HG02588 (cell line): ENCODE data around the gene FAAH.

Experiments used
- ATAC-seq: cut with Tn5 transposase; IDR thresholded peaks from one replicate; pipeline ENCODE4 v1.9.1; 2021; ENCODE audit warnings: mild to moderate bottlenecking, moderate library complexity; ENCODE audit not compliant: unreplicated experiment

FAAH gene

DNA sequence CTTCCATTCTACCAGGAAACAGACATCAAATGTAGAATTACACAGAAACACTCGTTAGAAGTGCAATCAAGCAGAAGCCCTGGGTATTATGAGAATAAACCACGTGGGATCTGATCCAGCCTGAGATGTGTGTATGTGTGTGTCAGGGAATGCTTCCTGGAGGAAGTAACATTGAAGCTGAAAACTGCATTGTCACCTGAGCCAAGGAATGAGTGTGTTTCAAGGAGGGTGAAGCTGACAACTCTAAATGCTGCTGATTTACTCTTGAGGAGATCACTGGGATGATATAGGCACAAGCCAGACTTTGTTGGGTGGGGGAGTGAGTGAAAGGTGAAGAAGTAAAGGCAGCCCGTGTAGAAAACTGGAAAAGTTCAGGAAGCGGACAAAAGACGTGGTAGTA is 27.6 kb downstream of the FAAH start:
- no peak for ATAC-seq

DNA sequence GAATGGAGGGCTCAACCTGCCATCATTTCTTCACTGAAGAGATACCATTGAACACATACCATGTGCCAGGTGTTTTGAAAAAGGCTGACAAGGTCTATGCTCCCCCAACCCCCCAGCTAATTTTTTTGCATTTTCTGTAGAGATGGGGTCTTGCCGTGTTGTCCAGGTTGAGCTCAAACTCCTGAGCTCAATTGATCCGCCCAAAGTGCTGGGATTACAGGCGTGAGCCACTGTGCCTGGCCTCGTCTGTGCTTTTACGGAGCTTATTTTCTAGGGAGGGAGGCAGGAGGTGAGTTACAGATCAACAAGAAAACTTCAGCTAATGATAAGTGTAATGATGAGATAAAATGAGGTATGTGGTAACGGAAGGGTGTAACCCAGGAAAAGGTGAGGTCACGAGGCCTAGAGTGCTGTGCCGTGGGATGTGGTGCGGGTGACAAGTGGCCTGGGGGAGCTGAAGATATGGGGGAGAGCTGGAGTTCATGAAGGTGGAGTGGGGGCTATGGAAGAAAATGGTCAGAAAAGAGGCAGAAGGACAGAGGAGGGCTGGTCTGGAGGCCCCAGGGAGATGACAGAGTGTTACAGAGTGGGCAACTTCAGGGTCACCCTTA is 28.2 kb downstream of the FAAH start:
- ATAC-seq: no peak

DNA sequence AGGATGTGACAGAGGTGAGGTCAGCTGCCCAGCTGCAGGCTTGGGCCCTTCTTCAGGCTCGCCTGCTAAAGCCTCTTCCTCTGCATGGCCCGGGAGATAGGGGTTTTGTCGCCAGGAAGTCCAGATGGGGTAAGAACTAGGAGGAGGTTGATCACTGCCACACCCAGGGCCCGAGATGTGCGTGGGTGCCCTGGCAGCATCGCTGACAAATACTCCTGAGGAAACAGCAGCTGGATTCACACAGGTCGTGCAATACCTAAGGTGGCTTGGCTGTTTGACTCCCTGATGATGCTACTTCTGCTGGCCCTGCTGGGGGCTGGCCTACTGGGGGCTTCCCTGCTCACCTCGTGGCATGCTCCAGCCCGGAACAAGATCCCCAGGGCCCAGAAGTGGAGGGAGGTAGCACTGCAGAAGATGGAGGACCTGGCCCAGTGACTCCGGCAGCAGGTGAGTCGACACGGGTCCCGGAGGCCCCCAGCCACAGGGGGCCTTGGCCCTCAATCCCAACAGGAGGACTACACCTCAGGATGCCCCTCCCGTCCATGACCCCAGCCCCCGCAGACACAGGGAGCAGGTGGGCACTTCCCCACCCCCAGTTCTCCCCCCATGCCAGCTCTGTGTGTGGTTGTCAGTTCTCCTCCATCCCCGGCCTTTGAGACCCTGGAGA is 29.6 kb downstream of the FAAH start:
- ATAC-seq: no peak

DNA sequence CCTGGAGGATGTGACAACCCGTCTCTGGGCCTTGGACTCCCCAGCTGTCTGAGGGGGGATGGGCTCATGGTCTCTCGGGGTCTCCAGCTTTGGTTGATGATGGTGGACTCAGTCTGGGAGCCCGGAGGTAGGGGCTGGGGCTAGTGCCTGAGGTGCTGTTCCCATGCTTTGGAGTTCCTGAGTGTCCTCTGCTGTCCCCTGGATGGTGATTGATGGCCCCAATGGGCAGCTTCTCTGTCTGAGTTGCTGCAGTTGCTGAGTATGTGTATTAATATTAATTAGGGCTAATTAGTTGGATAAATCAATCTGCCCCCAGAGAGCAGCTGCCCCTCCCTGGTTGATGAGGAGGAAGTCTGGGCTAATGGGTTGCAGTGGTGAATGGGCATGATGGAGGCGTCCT is 30.6 kb downstream of the FAAH start:
- no peak for ATAC-seq

DNA sequence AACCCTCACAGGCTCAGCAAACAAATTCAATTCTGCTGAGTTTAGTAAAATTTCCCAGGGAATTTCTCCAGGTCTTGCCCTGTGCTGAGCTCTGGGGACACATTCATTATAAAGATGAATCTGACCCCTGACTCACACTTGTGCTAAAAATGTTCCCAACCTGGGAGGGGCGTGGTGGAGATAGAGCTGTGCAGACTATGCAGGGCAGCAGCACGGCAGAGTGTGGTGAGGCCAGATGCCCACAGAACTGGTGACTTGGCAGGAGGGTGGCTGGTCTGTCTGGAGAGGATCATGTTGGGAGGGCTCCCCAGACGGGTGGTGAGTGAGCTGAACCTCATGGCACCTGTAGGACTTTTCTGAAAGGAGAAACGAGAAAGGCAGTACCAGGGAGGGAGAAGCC is 31.6 kb downstream of the FAAH start:
- no peak for ATAC-seq

DNA sequence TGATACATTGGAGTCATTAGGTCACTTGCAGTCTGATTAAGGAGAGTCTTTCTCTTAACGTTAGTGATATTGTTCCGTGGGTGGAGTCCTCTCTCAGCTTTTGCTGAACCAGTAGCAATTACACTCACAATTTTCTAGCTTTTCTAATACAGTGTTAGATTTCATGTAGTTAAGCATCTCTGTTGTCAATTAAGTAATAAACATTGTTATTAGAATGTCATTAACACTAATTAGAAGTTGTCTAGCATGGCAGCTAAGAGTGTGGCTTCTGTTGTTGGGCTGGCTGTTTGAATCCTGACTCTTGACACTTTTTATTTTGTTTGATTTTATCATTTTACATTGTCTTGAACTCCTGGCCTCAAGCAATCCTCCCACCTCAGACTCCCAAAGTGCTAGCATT is 33.4 kb downstream of the FAAH start:
- ATAC-seq: no peak

DNA sequence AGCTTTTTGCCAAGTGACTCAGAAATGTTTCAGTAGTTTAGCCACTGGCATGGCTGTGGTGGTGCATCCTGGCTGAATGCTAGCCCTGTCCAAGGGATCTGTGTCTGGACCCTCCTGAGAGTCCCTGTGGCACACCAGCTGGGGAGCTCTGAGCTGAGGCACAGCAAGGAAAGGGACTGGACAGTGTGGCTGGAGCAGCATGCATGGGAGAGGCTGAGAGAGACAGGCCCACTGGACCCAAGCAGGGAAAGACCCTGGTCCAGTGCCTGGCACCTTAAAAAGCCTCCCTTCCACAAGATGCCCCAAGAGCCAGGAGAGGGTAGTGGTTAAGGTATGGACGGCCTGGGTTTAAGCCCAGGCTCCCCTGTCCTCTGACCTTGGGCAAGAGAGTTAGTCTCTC is 35.3 kb downstream of the FAAH start:
- ATAC-seq: no peak

DNA sequence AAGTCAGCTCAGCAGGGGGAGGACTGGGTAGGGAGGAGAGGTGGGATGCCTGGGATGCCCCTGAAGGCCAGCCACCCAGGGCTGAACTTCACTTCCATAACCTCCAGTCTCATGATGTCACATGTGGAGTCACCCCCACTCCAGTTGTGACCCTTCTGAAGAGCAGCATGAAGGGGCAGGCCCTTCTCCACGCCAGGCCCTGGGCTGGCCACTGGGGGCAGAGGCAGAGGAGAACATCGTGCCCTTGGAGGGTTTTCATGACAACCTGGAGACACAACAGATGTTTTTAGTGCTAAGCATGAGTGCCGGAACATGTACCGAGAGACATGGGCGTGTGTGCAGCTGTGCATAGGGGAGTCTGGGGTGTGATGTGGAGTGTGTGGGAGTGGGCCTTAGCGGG is 37.6 kb downstream of the FAAH start:
- ATAC-seq: no peak

DNA sequence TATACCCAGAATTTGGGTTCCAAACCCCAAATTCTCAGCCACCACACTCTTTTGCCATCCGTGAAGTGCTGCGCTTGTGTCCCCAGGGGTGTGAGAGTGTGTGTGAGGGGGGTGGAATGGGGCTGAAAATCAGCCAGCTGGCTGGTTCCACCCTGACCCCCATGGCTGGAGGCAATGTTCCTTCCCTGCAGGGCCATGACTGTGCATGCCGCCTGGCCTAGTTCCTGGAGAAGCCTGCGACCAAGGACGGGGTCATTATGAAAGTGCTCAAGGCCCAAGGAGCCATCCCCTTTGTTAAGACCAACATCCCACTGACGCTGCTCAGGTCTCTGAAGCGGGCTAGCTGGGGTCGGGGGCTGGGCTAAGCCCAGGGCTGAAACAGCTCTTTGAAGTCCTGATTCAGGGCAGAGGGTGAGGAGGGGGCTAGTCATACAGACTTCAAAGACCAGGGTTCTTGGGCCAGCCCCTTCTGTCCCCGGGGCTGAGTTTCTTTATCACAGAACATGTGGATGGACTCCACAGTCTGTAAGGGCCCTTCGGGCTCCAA is 38.7 kb downstream of the FAAH start:
- no peak for ATAC-seq

DNA sequence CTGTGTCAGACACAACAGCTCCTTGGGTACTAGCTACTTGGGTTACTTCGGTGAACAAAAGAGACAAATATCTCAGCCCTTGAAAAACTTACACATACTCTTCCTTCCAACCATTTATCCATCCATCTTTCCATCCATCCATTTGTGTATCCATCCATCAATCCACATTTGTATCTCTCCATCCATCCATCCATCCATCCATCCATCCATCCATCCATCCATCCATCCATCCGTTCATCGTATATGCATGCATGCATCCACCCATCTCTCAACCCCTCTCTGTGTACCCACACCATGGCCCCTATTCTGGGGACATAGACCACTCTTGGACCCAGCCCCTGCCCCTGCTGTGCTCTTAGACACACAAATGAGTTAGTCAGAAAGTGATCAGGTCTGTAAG is 40.2 kb downstream of the FAAH start:
- ATAC-seq: no peak

DNA sequence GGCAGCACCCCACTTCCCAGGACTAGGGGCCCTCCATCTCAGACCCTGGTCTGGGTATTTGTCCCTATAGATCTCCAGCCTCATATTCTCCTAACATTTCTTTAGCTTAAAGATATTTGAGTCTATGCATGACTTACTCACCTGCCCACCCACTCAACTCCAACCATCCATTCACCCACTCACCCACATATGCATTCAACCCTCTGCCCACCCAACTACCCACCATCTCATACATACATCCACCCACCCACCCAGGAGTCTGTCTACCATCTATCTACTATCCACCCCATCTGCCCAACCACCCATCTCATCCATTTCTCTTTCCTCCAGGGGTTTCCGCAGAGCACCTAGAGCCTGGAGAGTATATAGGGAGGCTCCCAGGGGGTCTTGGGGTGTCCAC is 42.7 kb downstream of the FAAH start:
- no peak for ATAC-seq

DNA sequence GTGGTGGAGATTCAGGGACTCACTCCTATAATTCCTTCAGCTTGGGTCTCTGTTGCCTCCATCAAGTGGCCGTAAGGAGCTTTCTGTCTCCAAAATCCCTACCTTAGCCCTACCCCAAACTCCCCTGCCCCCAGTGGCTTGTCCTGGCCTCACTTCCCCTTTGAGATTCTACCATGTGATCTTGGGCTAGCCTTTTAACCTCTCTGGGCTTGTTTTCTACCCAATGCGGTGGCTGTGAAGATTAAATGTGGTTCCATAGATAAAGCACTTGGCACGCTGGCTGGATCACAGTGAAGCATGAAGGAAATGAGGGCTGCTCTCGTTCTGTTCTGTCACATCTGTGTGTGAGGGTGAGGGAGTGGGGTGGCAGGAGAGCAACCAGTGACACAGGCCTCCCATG is 43.6 kb downstream of the FAAH start:
- ATAC-seq: no peak

DNA sequence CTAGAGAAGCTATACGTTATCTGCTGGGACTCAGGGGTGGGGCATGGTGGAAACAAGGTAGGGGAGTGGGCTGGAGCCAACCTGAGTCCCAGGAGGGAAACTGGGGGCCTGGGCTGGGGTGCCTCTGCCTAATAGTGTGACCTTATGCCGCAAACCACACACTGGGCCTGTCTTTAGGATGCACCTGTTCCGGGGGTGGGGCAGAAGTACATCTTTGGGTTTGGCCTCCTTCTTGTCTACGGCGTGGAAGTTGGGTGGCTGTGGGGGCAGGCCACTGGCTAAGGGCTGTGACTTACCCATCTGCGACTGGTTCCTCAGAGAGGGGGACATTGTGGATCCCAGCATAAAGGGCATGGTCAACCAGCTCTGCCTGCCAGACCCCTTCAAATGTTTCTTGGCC is 44.2 kb downstream of the FAAH start:
- ATAC-seq: no peak

DNA sequence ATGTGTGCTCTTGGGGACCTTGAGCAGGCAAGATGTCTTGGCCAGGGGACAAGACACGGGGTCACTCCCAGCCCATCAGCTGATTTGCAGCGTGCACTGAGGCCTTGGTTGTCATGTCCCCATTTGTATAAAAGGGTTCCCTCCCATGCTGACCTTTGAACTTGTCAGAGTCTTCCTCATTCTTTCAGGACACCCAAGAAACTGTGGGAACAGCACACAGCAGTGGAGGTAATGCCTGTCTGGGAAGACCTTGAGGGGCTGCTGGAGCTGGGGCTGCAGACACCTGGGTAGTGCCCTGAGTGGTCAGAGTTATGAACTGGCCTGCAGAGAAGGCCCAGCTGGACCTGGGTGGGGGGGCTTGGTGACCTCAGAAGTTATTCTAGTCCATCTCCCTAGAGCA is 46.4 kb downstream of the FAAH start:
- ATAC-seq: no peak

DNA sequence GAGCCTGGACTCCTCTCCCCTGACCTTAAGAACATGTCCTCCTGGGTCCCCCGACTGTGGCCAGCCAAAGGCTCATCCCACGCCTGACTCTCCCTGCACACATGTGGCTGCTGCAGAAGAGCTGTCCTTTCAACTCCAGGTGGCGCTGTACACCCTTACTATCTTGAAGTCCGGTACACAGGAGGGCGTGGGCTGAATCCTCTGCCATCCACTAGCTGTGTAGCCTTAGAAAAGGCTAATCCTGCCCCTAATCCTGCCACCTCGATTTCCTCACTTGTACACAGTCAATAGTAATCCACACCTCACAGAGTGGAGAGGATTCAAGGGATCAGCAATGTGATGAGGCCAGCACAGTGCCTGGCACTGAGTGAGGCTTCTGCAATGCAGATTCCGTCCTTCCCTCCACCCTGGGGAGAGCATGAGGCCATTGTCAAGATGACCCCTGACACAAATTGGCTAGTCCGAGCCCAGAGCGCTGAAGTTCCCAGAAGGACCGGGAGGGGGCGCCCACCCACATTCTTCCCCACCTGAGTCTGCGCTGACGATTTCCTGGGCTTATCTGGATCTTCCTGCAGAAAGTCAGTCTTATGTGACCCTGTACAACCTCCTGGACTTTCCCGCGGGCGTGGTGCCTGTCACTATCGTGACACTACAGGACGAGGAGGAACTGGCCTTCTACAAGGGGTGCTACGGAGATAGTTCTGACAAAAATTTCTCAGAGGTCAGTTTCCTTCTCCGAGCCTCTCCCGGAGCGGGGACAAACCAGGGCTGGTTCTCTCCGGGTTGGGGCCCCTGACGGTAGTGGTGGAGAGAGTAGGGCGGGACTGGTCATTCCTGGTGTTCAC is 48.4 kb downstream of the FAAH start:
- peak; percentile 50 for ATAC-seq

DNA sequence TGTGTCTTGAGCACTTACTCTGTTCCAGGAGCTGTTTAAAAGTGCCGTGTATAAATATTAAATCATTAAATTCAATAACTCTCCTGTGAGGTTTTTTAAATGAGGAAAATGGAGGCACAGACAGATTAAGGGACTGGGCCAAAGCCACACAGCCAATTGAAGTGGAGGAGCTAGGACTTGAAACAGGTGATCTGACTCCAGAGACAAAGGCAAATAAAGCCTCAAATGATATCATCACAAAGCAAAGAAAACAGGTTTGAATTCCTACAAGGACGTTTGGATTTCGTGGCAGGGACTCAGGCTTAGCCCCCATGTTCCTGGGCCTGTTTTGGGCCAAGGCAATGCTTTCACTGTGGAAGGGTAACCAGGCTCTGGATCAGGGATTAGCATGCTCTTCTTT is 50.3 kb downstream of the FAAH start:
- ATAC-seq: no peak

DNA sequence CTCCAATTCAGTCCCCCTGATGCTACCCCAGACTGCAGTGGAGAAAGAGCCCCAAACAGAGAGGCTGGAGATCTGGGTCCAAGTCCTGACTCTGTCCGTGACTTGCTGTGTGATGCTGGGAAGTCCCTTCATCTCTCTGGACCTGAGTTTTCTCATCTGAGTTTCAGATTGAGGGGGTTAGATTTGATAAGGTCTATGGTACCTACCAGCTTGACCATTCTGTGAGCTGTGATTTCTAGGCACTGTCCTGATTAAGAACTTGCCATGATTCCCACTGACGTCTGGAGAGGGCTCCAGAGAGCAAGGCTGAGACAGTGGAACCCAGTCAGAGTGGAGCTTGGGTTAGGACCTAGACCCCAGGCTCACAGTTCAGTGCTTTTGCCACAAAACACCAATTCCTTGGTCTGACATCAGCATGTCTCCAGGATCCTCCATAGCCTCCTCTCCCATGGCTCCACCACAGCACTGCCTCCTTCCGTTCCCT is 51.7 kb downstream of the FAAH start:
- ATAC-seq: no peak

DNA sequence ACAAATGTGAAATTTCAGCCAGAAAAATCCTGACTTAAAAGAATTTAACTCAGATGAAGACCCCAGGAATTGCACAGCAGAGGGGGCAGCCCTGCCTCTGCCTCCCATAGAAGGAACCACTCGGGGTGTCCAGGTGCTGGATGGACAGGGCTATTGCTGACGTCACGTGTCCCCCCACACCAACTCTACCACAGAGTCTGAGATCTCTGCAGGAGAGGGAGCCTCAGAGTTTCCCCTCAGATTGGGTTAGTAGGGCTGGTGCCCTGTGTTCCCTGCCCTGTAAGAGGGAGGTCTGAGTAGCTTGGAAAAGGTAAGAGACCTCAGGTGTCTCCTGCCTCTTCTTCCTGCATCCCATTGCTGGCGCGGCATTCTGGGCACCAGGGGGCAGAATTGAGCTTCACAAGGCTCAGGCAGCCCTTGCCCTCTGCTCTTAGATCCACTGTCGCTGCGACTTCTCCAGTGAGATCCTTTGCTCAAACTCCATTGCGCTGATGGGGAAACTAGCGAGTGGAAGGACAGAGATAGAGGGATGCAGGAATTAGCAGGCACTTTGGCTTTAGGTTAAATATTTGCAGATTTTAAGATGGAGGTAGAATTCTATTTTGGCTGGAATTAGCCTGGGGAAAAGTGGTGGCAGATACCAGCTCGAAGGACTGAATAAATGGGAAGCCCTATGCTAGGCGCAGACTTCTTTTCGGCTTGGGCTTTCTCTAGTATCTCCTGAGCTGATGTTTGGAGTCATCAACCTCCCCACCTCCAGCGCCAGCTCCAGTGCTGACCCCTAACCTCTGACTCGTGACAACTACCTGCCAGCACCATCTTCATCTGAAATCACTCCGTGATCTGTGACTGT is 52.8 kb downstream of the FAAH start:
- no peak for ATAC-seq

DNA sequence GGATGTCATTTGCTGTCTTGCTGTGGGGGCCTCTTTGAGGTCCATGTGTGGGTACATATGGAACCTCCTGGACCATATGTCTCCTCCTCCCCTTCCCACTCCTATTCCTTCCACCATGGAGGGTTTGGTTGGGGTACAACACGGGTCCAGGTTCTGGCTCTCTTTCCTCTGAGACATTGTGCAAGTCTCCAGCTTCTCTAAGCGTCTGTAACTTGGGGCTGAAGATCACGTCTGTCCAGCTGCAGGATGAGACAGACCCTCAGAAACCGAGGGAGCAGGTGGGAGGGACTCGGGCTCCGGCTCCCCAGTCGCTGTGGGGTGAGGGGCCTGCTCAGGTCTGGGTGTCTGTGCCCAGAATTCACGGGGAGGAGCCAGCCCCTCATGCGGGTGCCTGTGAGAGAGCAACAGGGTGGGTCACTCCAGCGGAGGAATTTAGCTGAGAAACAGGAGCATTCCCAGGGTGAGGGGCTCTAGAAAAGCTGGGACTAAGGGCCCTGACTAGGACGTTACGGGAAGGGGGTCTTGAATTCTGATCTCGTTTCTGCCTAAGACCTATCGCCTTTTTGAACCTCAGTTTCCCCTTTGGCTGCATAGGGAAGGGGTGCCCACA is 53.5 kb downstream of the FAAH start:
- no peak for ATAC-seq

DNA sequence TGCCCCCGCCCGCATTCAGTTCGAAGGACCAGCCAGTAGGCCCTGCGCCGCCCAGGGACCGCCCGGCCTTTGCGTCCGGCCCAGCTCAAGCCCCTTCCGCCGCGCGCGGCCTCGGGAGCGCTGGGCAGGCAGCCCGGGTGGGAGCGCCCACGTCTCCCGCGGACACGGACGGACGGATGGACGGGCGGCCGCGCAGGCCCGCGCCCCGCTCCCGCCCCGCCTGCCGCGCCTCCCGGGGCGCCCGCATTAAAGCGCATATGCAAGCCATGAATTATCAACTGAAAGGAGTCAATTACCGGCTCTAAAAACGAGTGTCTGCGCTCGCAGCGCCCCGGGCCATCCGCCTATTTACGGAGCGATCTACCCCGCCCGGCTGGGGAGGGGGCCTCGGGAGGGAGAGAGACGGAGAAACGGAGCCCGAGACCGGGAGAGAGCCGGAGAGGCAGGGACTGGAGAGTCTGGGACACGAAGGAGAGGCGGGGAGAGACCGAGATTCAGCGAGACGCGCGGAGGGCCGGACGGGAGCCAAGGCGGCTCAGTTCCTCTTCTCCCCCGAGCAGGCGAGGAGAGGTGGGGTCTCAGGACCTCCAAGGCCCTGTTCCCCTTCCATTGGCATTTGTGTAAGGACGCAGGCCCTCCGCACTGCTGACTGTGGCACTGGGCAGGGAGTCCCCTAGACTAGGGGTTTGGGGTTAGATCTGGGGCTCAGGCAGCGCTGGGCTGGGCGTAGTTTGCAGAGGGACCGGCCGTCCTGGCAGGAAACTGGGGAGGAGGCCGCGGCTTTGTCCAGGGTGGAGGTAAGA is 54.2 kb downstream of the FAAH start:
- ATAC-seq: no peak
